Mammary epithelial cell (primary cell): ENCODE data around the gene YWHAE.

Experiments
- EZH2 ChIP-seq: IDR thresholded peaks from 2 replicates; pipeline ENCODE4 v1.6.1; 2012; ENCODE audit warnings: low read length, inconsistent platforms, borderline replicate concordance
- TF ChIP-seq, protein P1 (sequence below), 2 donors: IDR thresholded peaks in 1 of 2; conservative IDR thresholded peaks in 1 of 2; 2 replicates each; pipeline ENCODE4 v1.5.1; 2011 to 2012; ENCODE audit warnings: inconsistent platforms in 2 of 2, low read length in 2 of 2, mild to moderate bottlenecking in 2 of 2, control low read depth in 1 of 2, low read depth in 1 of 2; ENCODE audit not compliant: insufficient read depth in 1 of 2; ENCODE audit errors: extremely low read depth in 1 of 2

DNA sequence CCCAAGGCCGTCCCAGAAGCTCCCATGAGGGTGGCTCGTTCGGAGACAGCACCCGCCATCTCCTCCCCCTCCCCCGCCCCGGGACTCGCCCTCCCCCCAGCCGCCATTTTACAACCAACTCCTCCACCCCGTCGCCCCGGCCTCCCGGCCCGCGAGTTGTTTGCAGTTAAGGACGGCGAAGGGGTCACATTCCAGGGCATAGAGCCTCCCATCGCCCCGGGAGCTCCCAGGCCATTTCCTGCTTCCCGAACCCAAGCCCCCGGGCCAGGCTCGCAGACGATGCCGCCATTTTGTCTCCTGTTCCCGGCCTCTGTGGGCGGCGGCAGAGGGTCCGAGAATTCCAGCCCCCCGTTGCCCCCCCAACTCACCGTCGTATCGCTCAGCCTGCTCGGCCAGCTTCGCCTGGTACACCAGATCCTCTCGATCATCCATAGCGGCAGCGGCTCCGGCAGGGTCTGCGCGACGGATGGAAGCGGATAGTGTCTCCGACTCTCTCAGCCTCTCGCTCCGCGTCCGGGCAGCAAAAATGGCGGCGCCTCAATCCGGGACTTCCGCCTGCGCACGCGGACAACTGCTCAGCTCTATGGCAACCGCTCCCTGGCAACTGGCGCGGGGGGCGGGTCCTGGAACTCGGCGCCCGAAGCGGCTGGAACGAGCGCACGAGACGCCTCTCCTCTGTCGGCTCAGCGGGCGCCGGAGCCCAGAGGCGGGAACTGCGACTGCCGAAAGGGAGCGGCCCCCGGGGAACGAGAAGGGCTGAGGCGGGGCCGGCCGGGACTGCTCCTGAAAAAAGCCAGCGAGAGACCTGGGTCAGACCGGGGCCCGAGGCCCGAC, at the start of gene YWHAE:
- TF ChIP-seq, protein P1, sequence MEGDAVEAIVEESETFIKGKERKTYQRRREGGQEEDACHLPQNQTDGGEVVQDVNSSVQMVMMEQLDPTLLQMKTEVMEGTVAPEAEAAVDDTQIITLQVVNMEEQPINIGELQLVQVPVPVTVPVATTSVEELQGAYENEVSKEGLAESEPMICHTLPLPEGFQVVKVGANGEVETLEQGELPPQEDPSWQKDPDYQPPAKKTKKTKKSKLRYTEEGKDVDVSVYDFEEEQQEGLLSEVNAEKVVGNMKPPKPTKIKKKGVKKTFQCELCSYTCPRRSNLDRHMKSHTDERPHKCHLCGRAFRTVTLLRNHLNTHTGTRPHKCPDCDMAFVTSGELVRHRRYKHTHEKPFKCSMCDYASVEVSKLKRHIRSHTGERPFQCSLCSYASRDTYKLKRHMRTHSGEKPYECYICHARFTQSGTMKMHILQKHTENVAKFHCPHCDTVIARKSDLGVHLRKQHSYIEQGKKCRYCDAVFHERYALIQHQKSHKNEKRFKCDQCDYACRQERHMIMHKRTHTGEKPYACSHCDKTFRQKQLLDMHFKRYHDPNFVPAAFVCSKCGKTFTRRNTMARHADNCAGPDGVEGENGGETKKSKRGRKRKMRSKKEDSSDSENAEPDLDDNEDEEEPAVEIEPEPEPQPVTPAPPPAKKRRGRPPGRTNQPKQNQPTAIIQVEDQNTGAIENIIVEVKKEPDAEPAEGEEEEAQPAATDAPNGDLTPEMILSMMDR (conservative IDR thresholded peaks at IDR 0.05 in 1 of 2, IDR thresholded peaks at IDR 0.05 in 1 of 2; ENCODE audit: extremely low read depth in 1 of 2, insufficient read depth in 1 of 2, low read depth in 1 of 2, low read length in 2 of 2) = no peak
- no peak for TF ChIP-seq EZH2
